ENCODE data around the gene TRIM44.

Gene TRIM44

DNA sequence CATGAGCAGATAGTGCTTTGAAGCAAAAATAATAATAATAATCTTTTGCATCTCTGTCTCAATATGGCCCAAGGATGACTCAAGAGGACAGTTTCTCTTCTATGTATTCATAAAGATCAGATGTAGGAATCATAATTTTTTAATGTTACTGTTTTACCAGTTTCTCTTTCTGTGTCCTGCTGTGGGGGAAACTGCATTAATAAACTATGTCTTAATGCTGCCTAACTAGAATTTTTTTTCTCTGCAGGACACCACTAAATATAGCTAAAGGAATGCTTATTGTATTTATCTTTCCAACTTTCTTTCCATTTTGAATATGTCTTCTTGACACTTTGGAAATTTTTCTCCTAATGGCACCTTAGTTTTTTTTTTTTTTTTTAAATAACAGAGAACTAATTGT lies 37.8 kb upstream of the TRIM44 start:
- no peaks in the 10 kb centered on the region for H3K9me2 ChIP-seq (ENCODE audit: low read depth, low read length)
- no peaks in the 10 kb centered on the region for H3K9me3 ChIP-seq (ENCODE audit: low read length)
- no peak overlapping the region for H3K27ac ChIP-seq (ENCODE audit: low read depth, low read length, poor library complexity, severe bottlenecking)
- H3K4me2 ChIP-seq (ENCODE audit: low read length), result no peak overlapping the region
- H3K79me2 ChIP-seq (ENCODE audit: insufficient read depth, low read length), result no peaks in the 10 kb centered on the region
- H3K4me3 ChIP-seq (ENCODE audit: low read depth, low read length, poor library complexity, severe bottlenecking), result no peak overlapping the region
- no peaks in the 10 kb centered on the region for H3F3A ChIP-seq (ENCODE audit: insufficient read depth, low read length)
- H4K20me1 ChIP-seq (ENCODE audit: insufficient read depth, low read length), result no peaks in the 10 kb centered on the region
- no peaks in the 10 kb centered on the region for H3K36me3 ChIP-seq (ENCODE audit: insufficient read depth, low read length)
- H3K27me3 ChIP-seq (ENCODE audit: insufficient read depth, low read length), result no peaks in the 10 kb centered on the region
- no peak overlapping the region for H2AFZ ChIP-seq (ENCODE audit: low read length)
- H3K9ac ChIP-seq (ENCODE audit: low read length), result no peak overlapping the region
- no peaks in the 10 kb centered on the region for H3K4me1 ChIP-seq (ENCODE audit: insufficient read depth, low read length, severe bottlenecking)
- TF ChIP-seq EZH2 (IDR thresholded peaks at IDR 0.05; ENCODE audit: borderline replicate concordance, low read length) (no peak), CTCF (IDR thresholded peaks at IDR 0.05; ENCODE audit: low read length) (no peak)

GRCh38 chr11:35626501-35626900 lies 36.1 kb upstream of the TRIM44 start:
- Histone ChIP-seq H3K9me3 (ENCODE audit: low read length) (no peaks in the 10 kb centered on the region), H3K36me3 (ENCODE audit: insufficient read depth, low read length) (no peaks in the 10 kb centered on the region), H3K9ac (ENCODE audit: low read length) (no peak overlapping the region), H3K4me3 (ENCODE audit: low read depth, low read length, poor library complexity, severe bottlenecking) (no peak overlapping the region), H3K27me3 (ENCODE audit: insufficient read depth, low read length) (no peaks in the 10 kb centered on the region), H3F3A (ENCODE audit: insufficient read depth, low read length) (no peaks in the 10 kb centered on the region), H3K9me2 (ENCODE audit: low read depth, low read length) (no peaks in the 10 kb centered on the region), H2AFZ (ENCODE audit: low read length) (no peak overlapping the region), H3K79me2 (ENCODE audit: insufficient read depth, low read length) (no peaks in the 10 kb centered on the region), H3K4me2 (ENCODE audit: low read length) (no peak overlapping the region), H4K20me1 (ENCODE audit: insufficient read depth, low read length) (no peaks in the 10 kb centered on the region), H3K4me1 (ENCODE audit: insufficient read depth, low read length, severe bottlenecking) (no peaks in the 10 kb centered on the region), H3K27ac (ENCODE audit: low read depth, low read length, poor library complexity, severe bottlenecking) (no peak overlapping the region)
- no peak for TF ChIP-seq EZH2 (IDR thresholded peaks at IDR 0.05; ENCODE audit: borderline replicate concordance, low read length)
- TF ChIP-seq CTCF (IDR thresholded peaks at IDR 0.05; ENCODE audit: low read length), result no peak

DNA sequence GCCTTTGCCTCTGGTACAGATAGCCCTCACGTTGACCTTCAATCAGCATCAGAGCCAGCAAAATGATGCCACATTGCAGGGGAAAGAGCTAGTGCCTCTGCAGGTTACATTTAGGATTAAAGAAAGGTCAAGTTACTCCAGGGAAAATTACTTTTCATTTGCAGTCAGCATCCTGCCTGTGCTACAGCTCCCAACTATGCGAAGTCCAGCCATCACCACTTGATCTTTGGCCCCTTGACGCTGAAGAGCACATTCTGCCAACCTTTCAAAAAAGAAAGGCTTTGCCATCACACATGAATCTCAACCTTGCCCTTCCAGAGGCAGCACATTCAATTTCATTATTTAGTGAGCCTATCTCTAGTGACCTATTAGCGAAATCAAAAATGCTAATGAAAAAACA lies 33.1 kb upstream of the TRIM44 start:
- Histone ChIP-seq H3K4me2 (ENCODE audit: low read length) (no peak overlapping the region), H3K79me2 (ENCODE audit: insufficient read depth, low read length) (no peaks in the 10 kb centered on the region), H3K36me3 (ENCODE audit: insufficient read depth, low read length) (no peaks in the 10 kb centered on the region), H3K9ac (ENCODE audit: low read length) (no peak overlapping the region), H3K9me3 (ENCODE audit: low read length) (no peaks in the 10 kb centered on the region), H3K9me2 (ENCODE audit: low read depth, low read length) (no peaks in the 10 kb centered on the region), H3F3A (ENCODE audit: insufficient read depth, low read length) (no peaks in the 10 kb centered on the region), H3K4me1 (ENCODE audit: insufficient read depth, low read length, severe bottlenecking) (no peaks in the 10 kb centered on the region), H3K27ac (ENCODE audit: low read depth, low read length, poor library complexity, severe bottlenecking) (no peak overlapping the region), H2AFZ (ENCODE audit: low read length) (no peak overlapping the region), H3K27me3 (ENCODE audit: insufficient read depth, low read length) (no peaks in the 10 kb centered on the region), H4K20me1 (ENCODE audit: insufficient read depth, low read length) (no peaks in the 10 kb centered on the region), H3K4me3 (ENCODE audit: low read depth, low read length, poor library complexity, severe bottlenecking) (no peak overlapping the region)
- no peak for TF ChIP-seq CTCF (IDR thresholded peaks at IDR 0.05; ENCODE audit: low read length)
- no peak for TF ChIP-seq EZH2 (IDR thresholded peaks at IDR 0.05; ENCODE audit: borderline replicate concordance, low read length)

Measured in OCI-LY1 (cell line).